Smooth muscle cell (in vitro differentiated cells): ENCODE results near the gene TSN. TPM values are rescaled to one million over a fixed set of nuclear protein-coding genes. Genes with fewer than 3 reads are reported as not detected.
"Not testable (repeated sequence)": the region's sequence is repeated elsewhere in the genome, so short reads cannot be mapped to it uniquely, and the experiment has no call there.

Experiments
- DNase-seq: peaks from one replicate; lab custom pipeline; 2025; ENCODE audit not compliant: unreplicated experiment; lab: John Stamatoyannopoulos, UW
- H2AFZ ChIP-seq: fragments of 200-600 bp; sonication (generic); 2 replicates; pipeline ENCODE4 v1.6.0; 2016; ENCODE audit warnings: antibody characterized with exemption, low read depth, mild to moderate bottlenecking
- H3F3A ChIP-seq: fragments of 200-600 bp; sonication (generic); 2 replicates; pipeline ENCODE4 v1.6.0; 2017; ENCODE audit warnings: antibody characterized with exemption, low read depth
- H3K27ac ChIP-seq: fragments of 200-600 bp; sonication (generic); 2 replicates; pipeline ENCODE4 v1.5.1; 2016; ENCODE audit warnings: low read depth, mild to moderate bottlenecking
- H3K27me3 ChIP-seq: fragments of 200-600 bp; sonication (generic); 2 replicates; pipeline ENCODE4 v1.6.1; 2016; ENCODE audit warnings: low read depth, mild to moderate bottlenecking
- H3K36me3 ChIP-seq: fragments of 200-600 bp; sonication (generic); 2 replicates; pipeline ENCODE4 v1.5.1; 2016; ENCODE audit warnings: low read depth
- H3K4me1 ChIP-seq: fragments of 200-600 bp; sonication (generic); 2 replicates; pipeline ENCODE4 v1.5.1; 2016; ENCODE audit warnings: low read depth
- H3K4me2 ChIP-seq: fragments of 200-600 bp; sonication (generic); 2 replicates; pipeline ENCODE4 v1.6.0; 2016; ENCODE audit warnings: mild to moderate bottlenecking
- H3K4me3 ChIP-seq: fragments of 200-600 bp; sonication (generic); 2 replicates; pipeline ENCODE4 v1.5.1; 2016; ENCODE audit warnings: mild to moderate bottlenecking
- H3K79me2 ChIP-seq: fragments of 200-600 bp; sonication (generic); 2 replicates; pipeline ENCODE4 v1.6.0; 2016; ENCODE audit warnings: low read depth, mild to moderate bottlenecking
- H3K9ac ChIP-seq: fragments of 200-600 bp; sonication (generic); 2 replicates; pipeline ENCODE4 v1.6.0; 2016; ENCODE audit warnings: low read depth
- H3K9me3 ChIP-seq: fragments of 200-600 bp; sonication (generic); replicated peaks from 2 replicates; pipeline ENCODE4 v1.5.1; 2016; ENCODE audit warnings: low read depth
- H4K20me1 ChIP-seq: fragments of 200-600 bp; sonication (generic); 2 replicates; pipeline ENCODE4 v1.6.0; 2016; ENCODE audit warnings: low read depth
- CTCF ChIP-seq: fragments of 200-600 bp; sonication (generic); IDR thresholded peaks from 2 replicates; pipeline ENCODE4 v1.5.1; 2017; ENCODE audit warnings: borderline replicate concordance, mild to moderate bottlenecking, antibody characterized with exemption; ENCODE audit not compliant: insufficient read depth, poor library complexity, severe bottlenecking
- WGBS: methylation state at CpG from one replicate; pipeline ENCODE4 v1.1.7; 2016; ENCODE audit warnings: low lambda C conversion rate; 5-methylcytosine and 5-hydroxymethylcytosine counted together
- polyA plus RNA-seq: library from polyadenylated mRNA; unstranded; fragments of >200 nt; fragmentation: Nextera tagmentation; extraction: Ambion mirVana; gene quantifications from 2 replicates; pipeline ENCODE4 v1.2.1, GENCODE V29; 2016
- total RNA-seq: library from RNA; depleted of rRNA; stranded (reverse); fragments of >200 nt; gene quantifications from 2 replicates; pipeline ENCODE4 v1.2.3, GENCODE V29; 2014

The TSN gene
- total and polyA plus RNA-seq, 2 experiments from 2014 or later = 47.3 to 53.1 TPM

DNA sequence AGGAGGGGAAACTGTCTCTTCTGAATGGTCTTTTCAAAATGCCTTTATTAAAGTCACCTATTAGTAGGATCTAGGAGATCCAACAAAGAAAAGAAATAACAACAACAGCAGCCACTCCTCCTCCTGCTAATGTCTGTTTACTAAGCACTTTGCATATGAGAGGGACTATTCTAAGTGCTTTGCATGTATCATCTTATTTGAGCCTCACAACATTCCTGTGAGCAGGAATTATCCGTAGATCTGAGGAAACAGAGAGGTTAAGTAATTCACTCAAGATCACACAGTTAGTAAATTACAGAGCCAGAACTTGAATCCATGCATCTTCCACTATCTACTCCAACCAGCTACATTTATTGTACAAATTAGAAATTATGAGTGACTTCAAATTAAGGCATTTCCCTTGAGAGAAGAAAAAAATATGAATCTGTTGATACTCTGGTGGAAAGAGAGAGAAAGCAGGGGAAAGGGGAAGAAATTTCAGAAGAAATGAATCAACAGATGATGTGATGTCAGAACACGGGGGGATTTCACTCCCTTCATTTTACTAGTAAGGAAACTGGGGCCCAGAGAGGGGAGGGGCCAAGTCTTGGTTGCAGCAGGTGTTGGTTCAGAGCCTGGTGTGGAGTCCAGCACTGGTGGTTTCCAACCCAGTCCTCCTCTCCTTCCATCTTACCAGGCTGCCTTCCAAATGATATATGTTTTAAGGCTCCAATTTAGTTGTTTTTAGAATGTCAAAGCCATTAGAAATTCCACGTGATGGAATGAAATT, 49.7 kb downstream of the TSN start:
- Histone ChIP-seq H3K36me3 (no peaks in the 10 kb centered on the region), H3K27me3 (no peaks in the 10 kb centered on the region), H3K27ac (no peak overlapping the region), H3F3A (no peaks in the 10 kb centered on the region), H3K4me2 (no peak overlapping the region), H3K4me3 (no peak overlapping the region), H3K4me1 (no peaks in the 10 kb centered on the region), H4K20me1 (no peaks in the 10 kb centered on the region), H2AFZ (no peak overlapping the region), H3K9me3 (no peaks in the 10 kb centered on the region), H3K9ac (no peak overlapping the region), H3K79me2 (no peaks in the 10 kb centered on the region)
- 48% methylated on average over 3 of the region's 3 CpGs for WGBS
- TF ChIP-seq CTCF = no peak
- no peak for DNase-seq

- WGBS = 59% methylated on average over 7 of the region's 7 CpGs
- no peaks in the 10 kb centered on the region for H3K4me1 ChIP-seq
- H2AFZ ChIP-seq = no peak overlapping the region
Measured at GRCh38 chr2:121805766-121806143, 50.3 kb downstream of the TSN start.

DNA sequence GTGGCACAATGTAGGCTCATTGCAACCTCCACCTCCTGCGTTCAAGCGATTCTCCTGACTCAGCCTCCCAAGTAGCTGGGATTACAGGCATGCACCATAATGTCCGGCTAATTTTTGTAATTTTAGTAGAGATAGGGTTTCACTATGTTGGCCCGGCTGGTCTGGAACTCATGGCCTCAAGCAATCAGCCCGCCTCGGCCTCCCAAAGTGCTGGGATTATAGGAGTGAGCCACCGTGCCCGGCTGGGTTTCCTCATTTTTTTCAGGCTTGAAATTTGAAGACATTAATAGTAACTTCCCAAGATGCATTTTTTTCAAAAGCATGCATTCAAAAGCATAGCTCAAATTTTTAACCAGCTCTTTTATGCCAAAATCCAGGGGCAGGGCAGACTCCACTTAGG, 52.3 kb downstream of the TSN start:
- not testable (repeated sequence) for H3K27me3 ChIP-seq, H3F3A ChIP-seq, DNase-seq, H4K20me1 ChIP-seq, H2AFZ ChIP-seq, H3K27ac ChIP-seq, H3K9ac ChIP-seq, H3K36me3 ChIP-seq, H3K4me2 ChIP-seq, H3K79me2 ChIP-seq, H3K4me3 ChIP-seq, H3K4me1 ChIP-seq, H3K9me3 ChIP-seq
- 96% methylated on average over 8 of the region's 8 CpGs for WGBS

More at GRCh38 chr2:121805766-121806143, 50.3 kb downstream of the TSN start:
- Histone ChIP-seq H3K4me3 (no peak overlapping the region), H3K79me2 (no peaks in the 10 kb centered on the region), H3K27me3 (no peaks in the 10 kb centered on the region), H4K20me1 (no peaks in the 10 kb centered on the region), H3F3A (no peaks in the 10 kb centered on the region), H3K36me3 (no peaks in the 10 kb centered on the region), H3K9me3 (no peaks in the 10 kb centered on the region), H3K4me2 (no peak overlapping the region), H3K27ac (no peak overlapping the region), H3K9ac (no peak overlapping the region)
- no peak for TF ChIP-seq CTCF
- no peak for DNase-seq

- no peak for TF ChIP-seq CTCF
Measured at GRCh38 chr2:121809607-121810006, 54.2 kb downstream of the TSN start.

More at GRCh38 chr2:121809607-121810006, 54.2 kb downstream of the TSN start:
- no peak for DNase-seq
- Histone ChIP-seq H3F3A (no peaks in the 10 kb centered on the region), H3K4me3 (no peak overlapping the region), H4K20me1 (no peaks in the 10 kb centered on the region), H3K27me3 (no peaks in the 10 kb centered on the region), H3K36me3 (no peaks in the 10 kb centered on the region), H3K27ac (no peak overlapping the region), H3K4me1 (no peaks in the 10 kb centered on the region), H3K9ac (no peak overlapping the region), H3K79me2 (no peaks in the 10 kb centered on the region), H2AFZ (no peak overlapping the region), H3K9me3 (no peaks in the 10 kb centered on the region), H3K4me2 (no peak overlapping the region)
- WGBS = 62% methylated on average over 4 of the region's 4 CpGs
